Measurements from ENCODE around the gene NOL6. TPM values are rescaled to one million over a fixed set of nuclear protein-coding genes. Genes with fewer than 3 reads are reported as not detected.

NOL6 gene
- total RNA-seq, 4 donors from 2014 or later = 13.0 to 32.3 (median 27.0) TPM

GRCh38 chr9:33446946-33447798 lies 26.6 kb downstream of the NOL6 start, which contains the start of gene AQP3:
TSS of gene AQP3 (minus strand) at chr9:33447593. CDS start at chr9:33447530, 63 bp downstream.
- peaks cover 3 to 30% of the 10 kb centered on the region in 2 donors for H3K4me1 ChIP-seq
- WGBS, 2 donors = 20 to 24% methylated on average over 18 to 20 of the region's 50 CpGs
- H3K9me3 ChIP-seq = no peaks in the 10 kb centered on the region
- TF ChIP-seq CTCF (IDR thresholded peaks at IDR 0.05) = peak in 3 of 6 experiments; percentile 11 to 47 (median 32)
- peak in 1 of 2 donors; percentile 19 for TF ChIP-seq POLR2A (IDR thresholded peaks at IDR 0.05)
- peak within 1 kb of the TSS in 1 of 3 donors; percentile 30 for H3K4me3 ChIP-seq (replicated peaks in 1 of 3)
- H3K27ac ChIP-seq = no peak within 1 kb of the TSS
- DNase-seq = peak; percentile 54 to 63
- intact Hi-C loops (cut with DNase I) = no loop called here
- no peaks in the 10 kb centered on the region for H3K27me3 ChIP-seq
- no peaks in the 10 kb centered on the region for H3K36me3 ChIP-seq

- Histone ChIP-seq H3K4me3 (replicated peaks in 1 of 3) (peak overlapping the region in 1 of 3 donors; percentile 30), H3K36me3 (no peaks in the 10 kb centered on the region), H3K27me3 (no peaks in the 10 kb centered on the region), H3K9me3 (no peaks in the 10 kb centered on the region), H3K4me1 (peaks cover 3 to 30% of the 10 kb centered on the region in 2 donors), H3K27ac (no peak overlapping the region)
- no peak for TF ChIP-seq POLR2A (IDR thresholded peaks at IDR 0.05)
- TF ChIP-seq CTCF (IDR thresholded peaks at IDR 0.05) = no peak
- WGBS, 2 donors = 78 to 80% methylated on average over 12 of the region's 12 CpGs
- intact Hi-C loops (cut with DNase I) = no loop called here
- no peak for DNase-seq
Observed at GRCh38 chr9:33446240-33446945, 27.3 kb downstream of the NOL6 start.

- 58 to 75% methylated on average over 11 of the region's 11 CpGs for WGBS, 2 donors
- peak; percentile 78 to 82 for DNase-seq
- Histone ChIP-seq H3K4me1 (peaks cover 3 to 30% of the 10 kb centered on the region in 2 donors), H3K27ac (no peak overlapping the region), H3K9me3 (no peaks in the 10 kb centered on the region), H3K36me3 (no peaks in the 10 kb centered on the region), H3K27me3 (no peaks in the 10 kb centered on the region), H3K4me3 (replicated peaks in 1 of 3) (no peak overlapping the region)
- TF ChIP-seq CTCF (IDR thresholded peaks at IDR 0.05) = no peak
- TF ChIP-seq POLR2A (IDR thresholded peaks at IDR 0.05) = no peak
- intact Hi-C loops (cut with DNase I) = no loop called here
Observed at GRCh38 chr9:33445389-33446239, 28.1 kb downstream of the NOL6 start.

- Histone ChIP-seq H3K4me1 (peaks cover 3 to 36% of the 10 kb centered on the region in 2 donors), H3K27ac (no peak overlapping the region), H3K9me3 (no peaks in the 10 kb centered on the region), H3K27me3 (no peaks in the 10 kb centered on the region), H3K4me3 (replicated peaks in 1 of 3) (no peak overlapping the region), H3K36me3 (no peaks in the 10 kb centered on the region)
- TF ChIP-seq POLR2A (IDR thresholded peaks at IDR 0.05) (no peak), CTCF (IDR thresholded peaks at IDR 0.05) (no peak)
- DNase-seq = no peak
- WGBS, 2 donors = 89 to 91% methylated on average over 9 to 10 of the region's 10 CpGs
- intact Hi-C loops (cut with DNase I) = no loop called here
Observed at GRCh38 chr9:33443464-33444154, 30.1 kb downstream of the NOL6 start.

Data from thyroid gland (tissue), 4 donors.